Activated CD8-positive, alpha-beta T cell treated with anti-CD3 and anti-CD28 coated beads for 36 hours (primary cell): ENCODE results near the gene ERBIN. TPM values are rescaled to one million over a fixed set of nuclear protein-coding genes. Genes with fewer than 3 reads are reported as not detected.

ENCODE experiments used
- ATAC-seq: fragments of 200-7000 bp; cut with Tn5 transposase; one replicate; pipeline ENCODE4 v1.10.0; 2021; ENCODE audit warnings: mild to moderate bottlenecking, moderate library complexity
- CTCF ChIA-PET: fragments of 350-600 bp; sonication (Branson Sonifier 250); formaldehyde crosslinking; loops from one replicate; lab custom pipeline; 2021; ENCODE audit warnings: antibody characterized with exemption; lab: Charles Lee
- POLR2A ChIA-PET: fragments of 350-600 bp; sonication (Branson Sonifier 250); formaldehyde crosslinking; loops from one replicate; lab custom pipeline; 2021; ENCODE audit warnings: antibody characterized with exemption; lab: Charles Lee
- DNase-seq: peaks from one replicate; pipeline ENCODE4 v3.0.0-alpha.2; 2020
- H3K27ac Mint-ChIP-seq: one replicate; pipeline ENCODE4 v1.8.0; 2021; ENCODE audit warnings: mild to moderate bottlenecking, mixed read lengths
- H3K27me3 Mint-ChIP-seq: one replicate; pipeline ENCODE4 v1.8.0; 2021; ENCODE audit warnings: mixed read lengths
- H3K36me3 Mint-ChIP-seq: one replicate; pipeline ENCODE4 v1.8.0; 2021; ENCODE audit warnings: low read depth, mixed read lengths
- H3K4me1 Mint-ChIP-seq: one replicate; pipeline ENCODE4 v1.8.0; 2021; ENCODE audit warnings: low read depth, mixed read lengths
- H3K4me3 Mint-ChIP-seq: one replicate; pipeline ENCODE4 v1.8.0; 2021; ENCODE audit warnings: mild to moderate bottlenecking, moderate library complexity, mixed read lengths
- H3K9me3 Mint-ChIP-seq: one replicate; pipeline ENCODE4 v1.8.0; 2021; ENCODE audit warnings: mixed read lengths
- intact Hi-C: fragments of 100-400 bp; cut with micrococcal nuclease; formaldehyde crosslinking; loops from one replicate; pipeline ENCODE4 v1.10.0; 2022
- total RNA-seq, 2 experiments: library from RNA; stranded (reverse); gene quantifications; one replicate each; pipeline ENCODE4 v1.2.3, GENCODE V29; 2021
- TF ChIP-seq, protein P1 (sequence below): fragments of 200-600 bp; IDR thresholded peaks from one replicate; pipeline ENCODE4 v1.8.0; 2022; ENCODE audit warnings: antibody characterized with exemption, mild to moderate bottlenecking

The ERBIN gene
- total RNA-seq, 2 experiments from 2014 or later = 35.1 to 38.3 TPM

DNA sequence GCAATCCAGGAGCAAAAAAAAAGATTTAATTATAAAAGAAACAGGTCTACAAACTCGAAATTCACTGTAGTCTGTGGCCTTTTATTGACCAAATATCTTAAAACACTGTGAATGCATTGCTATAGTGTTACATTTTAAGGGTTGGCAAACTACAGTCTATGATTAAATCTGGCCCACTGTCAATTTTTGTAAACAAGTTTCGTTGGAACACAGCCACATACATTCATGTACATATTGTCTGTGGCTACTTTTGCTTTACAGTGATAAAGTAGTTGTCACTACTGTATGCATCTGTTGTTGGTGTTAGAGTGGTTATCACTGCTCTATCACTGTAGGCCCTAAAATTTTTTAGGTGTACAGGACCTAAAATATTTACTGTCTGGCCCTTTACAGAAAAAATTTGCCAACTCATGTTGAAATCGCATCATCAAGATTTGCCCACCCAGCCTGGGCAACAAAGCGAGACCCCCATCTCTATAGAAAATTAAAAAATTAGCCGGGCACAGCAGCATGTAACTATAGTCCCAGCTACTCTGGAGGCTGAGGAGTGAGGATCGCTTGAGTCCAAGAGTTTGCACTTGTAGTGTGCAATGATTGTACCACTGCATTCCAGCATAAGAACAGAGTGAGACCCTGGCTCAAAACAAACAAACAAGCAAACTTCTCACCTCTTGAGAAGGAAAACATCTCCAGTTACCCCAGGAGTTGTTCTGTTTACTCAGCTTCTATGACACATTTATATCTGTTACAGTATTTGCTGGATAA, 89.0 kb downstream of the ERBIN start:
- intact Hi-C loops = no loop called here
- Mint-ChIP-seq H3K36me3 (peaks cover 15% of the 10 kb centered on the region), H3K4me3 (no peak overlapping the region), H3K27ac (no peak overlapping the region), H3K9me3 (no peaks in the 10 kb centered on the region), H3K27me3 (no peaks in the 10 kb centered on the region), H3K4me1 (peaks cover 38% of the 10 kb centered on the region)
- POLR2A ChIA-PET = interaction anchor here (1.3 kb wide), 1 partner anchor 84 kb away, joined by 3 read pairs; no protein-coding TSS in a partner anchor
- DNase-seq = no peak
- TF ChIP-seq, protein P1, sequence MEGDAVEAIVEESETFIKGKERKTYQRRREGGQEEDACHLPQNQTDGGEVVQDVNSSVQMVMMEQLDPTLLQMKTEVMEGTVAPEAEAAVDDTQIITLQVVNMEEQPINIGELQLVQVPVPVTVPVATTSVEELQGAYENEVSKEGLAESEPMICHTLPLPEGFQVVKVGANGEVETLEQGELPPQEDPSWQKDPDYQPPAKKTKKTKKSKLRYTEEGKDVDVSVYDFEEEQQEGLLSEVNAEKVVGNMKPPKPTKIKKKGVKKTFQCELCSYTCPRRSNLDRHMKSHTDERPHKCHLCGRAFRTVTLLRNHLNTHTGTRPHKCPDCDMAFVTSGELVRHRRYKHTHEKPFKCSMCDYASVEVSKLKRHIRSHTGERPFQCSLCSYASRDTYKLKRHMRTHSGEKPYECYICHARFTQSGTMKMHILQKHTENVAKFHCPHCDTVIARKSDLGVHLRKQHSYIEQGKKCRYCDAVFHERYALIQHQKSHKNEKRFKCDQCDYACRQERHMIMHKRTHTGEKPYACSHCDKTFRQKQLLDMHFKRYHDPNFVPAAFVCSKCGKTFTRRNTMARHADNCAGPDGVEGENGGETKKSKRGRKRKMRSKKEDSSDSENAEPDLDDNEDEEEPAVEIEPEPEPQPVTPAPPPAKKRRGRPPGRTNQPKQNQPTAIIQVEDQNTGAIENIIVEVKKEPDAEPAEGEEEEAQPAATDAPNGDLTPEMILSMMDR = no peak
- CTCF ChIA-PET = no interaction called here
- ATAC-seq = no peak

DNA sequence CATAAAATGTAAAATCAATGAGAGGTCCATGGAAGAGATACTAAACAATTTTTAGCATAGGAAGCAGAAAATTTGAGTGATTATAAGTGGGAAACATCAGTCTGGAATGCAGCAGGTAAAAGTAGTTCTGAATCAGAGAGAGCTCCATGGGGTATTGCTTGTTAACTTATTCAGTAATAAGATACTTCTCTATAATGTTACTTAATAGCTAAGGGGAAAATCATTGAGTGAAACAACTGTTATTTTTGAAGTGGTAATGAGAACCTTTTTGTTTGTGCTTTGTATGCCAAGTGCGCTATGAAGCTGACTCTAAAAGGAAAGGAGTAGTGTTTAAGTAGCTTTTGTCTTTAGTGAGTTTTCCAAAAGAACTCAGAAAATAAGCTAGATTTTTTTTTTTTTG, 95.2 kb downstream of the ERBIN start:
- Mint-ChIP-seq H3K36me3 (peaks cover 6% of the 10 kb centered on the region), H3K27ac (no peak overlapping the region), H3K9me3 (no peaks in the 10 kb centered on the region), H3K27me3 (no peaks in the 10 kb centered on the region), H3K4me3 (no peak overlapping the region), H3K4me1 (peaks cover 15% of the 10 kb centered on the region)
- ChIA-PET POLR2A (no interaction called here), CTCF (no interaction called here)
- TF ChIP-seq, protein P1 = no peak
- ATAC-seq (no peak), DNase-seq (no peak)
- intact Hi-C loops = no loop called here

DNA sequence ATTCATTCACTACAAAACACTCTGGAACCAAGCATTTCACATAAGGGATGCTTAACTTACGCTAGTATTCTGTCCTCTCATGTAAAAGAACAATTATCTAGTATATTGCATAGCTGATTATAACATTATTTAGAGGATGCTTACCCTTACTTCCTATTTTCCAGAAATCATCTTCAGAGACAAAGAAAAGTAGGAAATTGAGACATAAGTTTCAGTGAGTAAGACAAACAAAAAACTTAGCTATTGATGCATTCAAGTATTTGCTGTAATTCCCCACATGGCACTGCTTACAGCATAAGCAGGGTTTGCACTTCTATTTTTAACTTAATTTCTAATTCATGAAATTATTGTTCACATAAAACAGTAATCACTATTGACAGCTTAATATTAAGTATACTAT, 112.9 kb downstream of the ERBIN start:
- POLR2A ChIA-PET = no interaction called here
- TF ChIP-seq, protein P1 = no peak
- no peaks in the 10 kb centered on the region for H3K27me3 Mint-ChIP-seq
- ATAC-seq (no peak), DNase-seq (no peak)
- peaks cover 26% of the 10 kb centered on the region for H3K36me3 Mint-ChIP-seq
- H3K27ac Mint-ChIP-seq = no peak overlapping the region
- intact Hi-C loops = no loop called here
- CTCF ChIA-PET = no interaction called here
- H3K4me3 Mint-ChIP-seq = no peak overlapping the region
- H3K4me1 Mint-ChIP-seq = peaks cover 15% of the 10 kb centered on the region
- no peaks in the 10 kb centered on the region for H3K9me3 Mint-ChIP-seq

DNA sequence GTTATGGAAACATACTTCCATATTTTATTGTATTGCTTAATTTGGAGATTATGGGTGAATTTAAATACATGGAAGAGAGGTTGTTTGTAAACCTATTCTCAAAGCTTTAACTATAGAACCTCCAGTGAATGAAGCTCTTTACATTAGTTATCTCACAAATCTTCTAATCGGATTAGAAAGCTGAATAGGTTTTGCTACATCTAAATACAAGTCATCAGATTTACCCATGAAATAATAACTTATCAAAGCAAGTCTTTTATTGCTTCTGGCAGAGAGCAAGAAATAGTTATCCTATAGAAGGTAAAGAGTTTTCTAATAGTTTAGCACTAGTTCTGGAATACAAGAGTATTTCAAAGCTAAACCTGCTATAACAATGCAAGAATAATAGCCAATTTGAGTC, 113.3 kb downstream of the ERBIN start:
- Mint-ChIP-seq H3K27ac (no peak overlapping the region), H3K4me3 (no peak overlapping the region), H3K27me3 (no peaks in the 10 kb centered on the region), H3K36me3 (peaks cover 25% of the 10 kb centered on the region), H3K9me3 (no peaks in the 10 kb centered on the region), H3K4me1 (peaks cover 13% of the 10 kb centered on the region)
- ATAC-seq (no peak), DNase-seq (no peak)
- intact Hi-C loops = no loop called here
- TF ChIP-seq, protein P1 = no peak
- ChIA-PET CTCF (no interaction called here), POLR2A (no interaction called here)

DNA sequence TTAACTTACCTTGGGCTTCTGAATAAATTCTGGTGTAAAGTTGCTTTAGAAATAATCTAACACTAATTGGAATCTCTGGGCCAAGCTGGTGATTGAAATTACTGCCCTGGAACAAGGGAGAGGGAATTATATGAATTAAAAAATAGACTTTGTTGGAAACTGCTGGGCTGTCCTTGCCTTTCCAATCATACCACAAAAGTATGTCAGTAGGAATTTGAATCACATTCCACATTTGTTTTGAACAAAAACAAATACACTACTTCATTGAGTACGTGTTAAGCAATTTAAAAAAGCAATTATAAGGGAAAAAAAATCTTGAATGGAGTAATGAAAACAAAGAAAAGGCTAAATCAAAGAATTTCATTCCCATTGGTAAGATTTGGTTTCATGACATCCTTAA, 115.3 kb downstream of the ERBIN start:
- H3K9me3 Mint-ChIP-seq = no peaks in the 10 kb centered on the region
- CTCF ChIA-PET = no interaction called here
- POLR2A ChIA-PET = no interaction called here
- ATAC-seq (no peak), DNase-seq (no peak)
- no peak overlapping the region for H3K27ac Mint-ChIP-seq
- no peaks in the 10 kb centered on the region for H3K27me3 Mint-ChIP-seq
- peaks cover 24% of the 10 kb centered on the region for H3K36me3 Mint-ChIP-seq
- H3K4me3 Mint-ChIP-seq = no peak overlapping the region
- TF ChIP-seq, protein P1 = no peak
- intact Hi-C loops = no loop called here
- peaks cover 12% of the 10 kb centered on the region for H3K4me1 Mint-ChIP-seq
